HG03571 (cell line): ENCODE data around the gene LNPEP.

ENCODE experiments used
- ATAC-seq: cut with Tn5 transposase; IDR thresholded peaks from one replicate; pipeline ENCODE4 v1.9.1; 2021; ENCODE audit not compliant: unreplicated experiment

Gene LNPEP

DNA sequence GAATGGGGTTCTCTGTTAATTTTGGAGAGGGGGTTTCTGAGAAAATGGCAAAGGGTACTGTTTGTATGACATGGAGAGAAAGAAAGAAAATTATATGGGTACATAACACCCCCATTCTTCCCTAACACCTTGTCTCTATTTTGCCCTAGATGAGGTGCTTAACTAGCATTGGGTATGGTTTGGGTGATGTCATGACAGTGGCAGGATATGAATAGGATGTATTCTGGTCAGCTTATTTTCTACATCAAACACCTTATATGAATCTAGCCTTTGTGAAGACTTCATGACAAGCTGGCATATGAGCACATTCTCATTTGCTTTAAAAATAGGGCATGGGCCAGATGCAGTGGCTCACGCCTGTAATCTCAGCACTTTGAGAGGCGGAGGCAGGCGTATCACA is 58.6 kb downstream of the LNPEP start:
- no peak for ATAC-seq

- no peak for ATAC-seq
These were observed 59.5 kb downstream of the LNPEP start for GRCh38 chr5:96995419-96995818.

- peak; percentile 87 for ATAC-seq
These were observed 61.5 kb downstream of the LNPEP start for GRCh38 chr5:96997265-96997859.

DNA sequence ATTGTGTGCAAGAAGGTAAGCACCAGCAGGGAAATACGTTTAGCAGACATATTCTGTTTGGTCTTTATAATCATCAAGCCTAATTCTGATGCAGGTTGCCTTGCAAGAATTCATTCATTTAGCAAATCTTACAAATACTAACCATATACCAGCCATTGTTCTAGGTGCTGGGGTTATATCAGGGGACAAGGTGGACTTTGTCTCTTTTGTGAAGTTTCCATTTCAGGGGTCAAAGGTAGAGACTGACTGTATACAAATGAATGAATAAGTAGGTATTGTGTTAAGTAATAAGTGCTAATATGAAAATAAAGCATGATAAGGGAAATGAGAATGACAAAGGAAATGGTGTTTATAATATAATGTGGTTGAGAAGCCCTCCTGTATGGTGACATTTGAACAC is 64.0 kb downstream of the LNPEP start:
- ATAC-seq, result no peak

- ATAC-seq, result no peak
These were observed 64.5 kb downstream of the LNPEP start for GRCh38 chr5:97000391-97000790.

DNA sequence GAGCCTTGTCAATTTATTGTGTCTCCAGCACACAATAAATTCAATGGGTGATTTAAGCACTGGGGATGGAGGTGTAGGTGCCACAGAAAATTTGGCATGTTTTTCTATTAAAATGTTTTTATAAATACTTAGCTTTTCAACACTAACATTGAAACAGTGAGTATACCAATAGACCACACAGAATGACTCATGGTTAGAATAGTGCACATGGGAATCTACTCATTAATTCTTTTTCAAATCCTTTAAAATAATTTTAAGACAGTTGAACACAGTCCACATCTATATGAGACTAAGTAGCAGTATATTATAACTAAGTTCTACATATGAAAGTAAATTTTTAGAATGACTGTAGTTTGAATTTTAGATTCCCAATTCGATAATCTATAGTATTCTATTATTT is 67.1 kb downstream of the LNPEP start:
- no peak for ATAC-seq

DNA sequence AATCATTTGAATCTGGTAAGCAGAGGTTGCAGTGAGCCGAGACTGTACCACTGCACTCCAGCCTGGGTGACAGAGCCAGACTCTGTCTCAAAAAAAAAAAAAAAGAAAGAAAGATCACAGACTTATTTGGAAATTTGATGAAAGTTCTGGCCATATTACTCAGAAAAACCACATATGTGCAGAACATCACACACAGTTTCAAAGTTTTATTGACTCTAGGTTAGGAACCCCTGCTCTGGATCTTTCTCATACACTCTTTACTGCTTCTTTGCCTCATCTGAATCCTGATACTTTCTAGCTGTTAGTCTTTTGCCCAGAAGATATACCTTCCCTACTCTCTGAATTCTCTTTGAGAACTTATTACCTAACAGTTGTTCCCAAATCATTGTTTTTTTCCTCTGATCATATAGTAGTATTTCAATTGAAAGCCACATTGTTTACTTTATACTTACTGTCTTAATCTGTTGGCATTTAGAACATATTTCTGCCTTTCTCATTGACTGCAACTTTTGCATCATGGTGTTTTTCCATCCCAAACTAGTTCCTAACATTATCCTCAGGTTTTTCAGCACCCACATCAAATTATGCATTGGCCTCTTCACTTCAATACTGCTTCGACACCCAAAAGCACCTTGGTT is 68.7 kb downstream of the LNPEP start:
- ATAC-seq, result no peak

- no peak for ATAC-seq
These were observed 70.7 kb downstream of the LNPEP start for GRCh38 chr5:97006454-97007060.

GRCh38 chr5:97009212-97009898 is 73.5 kb downstream of the LNPEP start:
- ATAC-seq, result peak; percentile 60

- ATAC-seq, result no peak
These were observed 74.0 kb downstream of the LNPEP start for GRCh38 chr5:97009921-97010320.

- ATAC-seq, result no peak
These were observed 74.7 kb downstream of the LNPEP start for GRCh38 chr5:97010606-97011005.

GRCh38 chr5:97011567-97011966 is 75.7 kb downstream of the LNPEP start:
- no peak for ATAC-seq

DNA sequence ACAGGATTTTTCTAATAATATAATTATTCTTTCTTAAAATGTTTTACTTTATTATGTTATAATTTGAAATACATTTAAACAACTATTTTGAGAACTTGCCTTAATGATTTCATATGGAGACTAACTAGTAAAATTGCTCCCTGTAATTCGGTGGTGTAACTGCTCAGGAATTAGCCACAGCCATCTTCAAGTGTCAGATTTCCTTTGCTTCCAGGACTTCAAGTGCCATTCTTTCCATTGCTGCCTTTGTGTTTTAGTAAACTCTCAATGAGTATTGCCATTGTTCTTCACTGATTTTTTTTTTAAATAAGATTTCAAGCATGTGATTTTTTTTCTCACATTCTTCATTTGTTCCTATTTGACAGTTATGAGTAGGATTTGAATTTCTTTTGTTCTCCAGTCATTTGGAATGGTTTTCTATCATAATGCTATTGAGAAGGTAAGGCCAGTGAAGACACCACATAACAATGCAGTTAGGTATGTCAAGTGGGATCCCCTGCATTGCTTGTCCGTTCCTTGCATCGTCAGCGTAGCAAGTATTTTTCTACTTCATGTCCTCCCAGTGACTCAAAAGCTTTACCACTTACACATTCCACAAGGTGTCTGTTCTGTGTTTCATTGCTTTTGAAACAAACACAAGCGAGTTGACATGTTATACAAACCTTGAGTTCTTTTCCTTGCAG is 83.7 kb downstream of the LNPEP start:
- ATAC-seq, result no peak

- no peak for ATAC-seq
These were observed 85.5 kb downstream of the LNPEP start for GRCh38 chr5:97021416-97021815.

GRCh38 chr5:97022898-97023297 is 87.0 kb downstream of the LNPEP start:
- ATAC-seq, result no peak

DNA sequence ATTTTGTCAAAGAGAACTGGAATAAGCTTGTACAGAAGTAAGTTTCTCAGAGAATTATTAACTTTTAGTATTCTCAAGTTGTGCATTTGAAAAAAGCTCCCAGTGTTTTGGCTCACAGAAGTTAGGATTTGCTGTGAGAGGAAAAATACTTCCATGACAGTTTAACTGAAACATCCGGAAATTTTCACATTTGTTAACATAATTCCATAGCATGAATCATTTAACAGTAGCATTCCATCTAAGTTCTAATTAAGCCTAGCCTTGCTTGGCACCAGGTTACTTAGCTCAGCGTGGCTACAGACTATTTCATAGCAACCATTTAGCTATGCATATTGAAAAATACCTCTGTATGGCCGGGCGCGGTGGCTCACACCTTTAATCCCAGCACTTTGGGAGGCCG is 90.8 kb downstream of the LNPEP start:
- ATAC-seq, result no peak

DNA sequence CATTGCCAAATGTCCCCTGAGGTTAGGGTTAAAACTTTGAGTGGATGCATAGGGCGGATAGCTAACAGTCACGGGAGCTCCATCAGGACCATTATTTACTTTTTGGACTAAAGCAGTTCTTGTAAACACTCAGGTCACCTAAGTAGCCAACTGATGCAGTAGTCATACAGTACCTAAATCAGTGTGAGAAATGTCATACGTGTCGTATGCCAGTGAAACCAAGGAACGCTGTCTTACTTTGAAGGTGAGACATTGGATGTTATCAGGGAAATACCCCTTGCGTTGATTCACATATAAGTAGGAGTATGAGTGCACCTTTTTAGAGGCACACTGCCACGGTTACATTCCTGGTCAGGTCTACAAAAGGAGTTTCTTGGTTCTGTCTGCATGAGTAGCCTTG is 101.9 kb downstream of the LNPEP start:
- ATAC-seq, result no peak

- ATAC-seq, result no peak
These were observed 105.4 kb downstream of the LNPEP start for GRCh38 chr5:97041239-97041638.

GRCh38 chr5:97042996-97043395 is 107.1 kb downstream of the LNPEP start:
- no peak for ATAC-seq

- ATAC-seq, result no peak
These were observed 107.6 kb downstream of the LNPEP start for GRCh38 chr5:97043511-97043910.

GRCh38 chr5:97044052-97044451 is 108.2 kb downstream of the LNPEP start:
- no peak for ATAC-seq
